GM18498 (cell line): Measurements from ENCODE around the gene TAF13.
A peak's percentile ranks its signal among the peaks of the same experiment; 100 is the strongest.
"Not testable (repeated sequence)": the region's sequence is repeated elsewhere in the genome, so short reads cannot be mapped to it uniquely, and the experiment has no call there.

ENCODE experiments used
- ATAC-seq: cut with Tn5 transposase; IDR thresholded peaks from one replicate; pipeline ENCODE4 v1.9.1; 2021; ENCODE audit warnings: mild to moderate bottlenecking, moderate library complexity; ENCODE audit not compliant: unreplicated experiment

TAF13 gene

DNA sequence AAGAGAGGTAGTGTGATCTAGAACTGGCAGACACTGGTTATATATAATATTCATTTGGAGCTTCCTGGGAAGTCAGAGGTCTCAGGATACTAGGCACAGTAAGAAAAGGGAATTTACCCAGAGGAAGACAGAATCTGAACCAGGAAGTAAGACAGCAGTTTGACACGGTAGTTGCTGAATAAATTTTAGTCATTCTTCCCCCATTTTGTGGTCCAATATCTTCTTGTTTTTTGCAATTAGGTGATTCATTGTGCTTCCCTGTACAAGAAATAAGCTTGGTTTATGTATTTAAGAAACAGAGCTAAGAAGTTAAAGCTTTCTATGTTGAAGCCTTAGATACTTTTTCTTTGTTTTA is 16.0 kb upstream of the TAF13 start:
- no peak for ATAC-seq

DNA sequence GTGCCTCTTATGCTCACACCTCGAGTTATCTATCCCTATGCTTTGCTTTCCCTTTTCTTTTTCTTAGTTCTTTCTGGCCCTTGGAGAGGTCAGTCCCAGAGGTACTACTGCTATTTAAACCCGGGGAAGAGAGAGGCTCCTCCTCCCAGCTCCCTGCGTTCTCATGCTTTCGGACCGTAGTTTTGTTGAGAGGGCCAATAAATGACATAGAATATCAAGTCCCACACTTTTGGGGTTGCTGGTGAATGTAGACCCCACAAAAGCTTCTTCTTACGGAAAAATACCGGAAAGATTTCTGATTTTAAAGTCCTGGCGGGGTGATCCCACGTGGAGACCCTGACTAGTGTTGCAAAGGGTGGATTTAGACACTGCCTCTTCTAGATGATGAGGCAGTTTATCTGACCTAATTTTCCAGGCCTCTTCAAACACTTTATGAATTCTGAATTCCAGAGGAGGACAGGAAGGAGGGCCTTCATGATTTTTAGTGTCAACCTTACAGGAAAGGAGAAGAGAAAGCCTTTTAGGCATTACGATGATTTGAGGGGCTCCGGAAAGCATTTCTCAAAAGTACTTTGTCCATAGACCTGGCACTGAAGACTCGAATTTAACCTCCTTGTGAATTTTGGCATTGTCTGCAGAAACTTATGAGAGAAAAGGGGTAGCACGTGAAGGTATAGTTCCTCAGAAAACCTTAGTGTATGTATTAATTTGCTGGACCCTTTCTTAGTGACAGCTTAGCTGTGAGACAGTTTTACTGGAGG is 15.5 kb upstream of the TAF13 start:
- ATAC-seq = peak; percentile 51

DNA sequence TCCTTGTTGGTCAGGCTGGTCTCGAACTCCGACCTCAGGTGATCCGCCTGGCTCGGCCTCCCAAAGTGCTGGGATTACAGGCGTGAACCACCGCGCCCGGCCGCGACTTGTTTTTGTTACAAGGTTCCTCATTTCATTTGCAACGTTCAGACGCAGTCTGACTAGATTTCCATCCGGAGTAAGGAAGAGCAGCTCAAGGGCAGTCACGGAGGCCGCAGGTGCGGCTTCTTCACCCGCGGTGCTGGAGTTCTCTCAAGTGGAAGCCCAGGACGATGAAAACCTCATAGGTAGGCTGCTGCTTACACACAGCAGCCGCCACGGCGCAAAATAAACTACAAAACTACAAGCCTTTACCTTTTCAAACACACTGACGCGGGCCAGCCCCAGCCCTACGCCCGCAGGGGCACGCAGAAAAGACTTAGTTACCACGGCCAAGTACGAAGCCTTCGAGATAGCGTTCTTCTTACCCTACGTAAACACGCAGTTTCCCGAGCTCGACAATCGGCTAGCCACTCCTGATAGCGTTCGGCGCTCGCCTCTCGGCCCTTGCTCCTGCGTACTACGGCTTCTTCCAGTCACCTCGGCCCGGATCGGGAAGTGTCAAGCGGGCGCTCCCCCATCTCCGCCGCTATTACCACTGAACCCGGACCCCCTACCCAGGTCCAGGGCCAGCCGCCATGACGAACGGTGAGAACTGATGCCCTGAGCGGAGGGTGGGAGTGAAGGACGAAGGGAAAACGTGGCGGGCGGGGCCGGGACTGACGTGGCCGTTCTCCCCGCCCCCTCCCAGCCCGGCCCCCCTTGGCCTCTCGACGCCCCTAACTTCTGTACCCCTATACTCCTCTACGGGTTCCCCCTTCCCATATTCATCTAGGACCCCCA is 14.6 kb upstream of the TAF13 start, which contains the start of gene TMEM167B:
Gene TMEM167B (plus strand): TSS at position 569 of the 882 bp plus-strand sequence. CDS start 109 bp downstream, at position 678.
- peak; percentile 93 for ATAC-seq

DNA sequence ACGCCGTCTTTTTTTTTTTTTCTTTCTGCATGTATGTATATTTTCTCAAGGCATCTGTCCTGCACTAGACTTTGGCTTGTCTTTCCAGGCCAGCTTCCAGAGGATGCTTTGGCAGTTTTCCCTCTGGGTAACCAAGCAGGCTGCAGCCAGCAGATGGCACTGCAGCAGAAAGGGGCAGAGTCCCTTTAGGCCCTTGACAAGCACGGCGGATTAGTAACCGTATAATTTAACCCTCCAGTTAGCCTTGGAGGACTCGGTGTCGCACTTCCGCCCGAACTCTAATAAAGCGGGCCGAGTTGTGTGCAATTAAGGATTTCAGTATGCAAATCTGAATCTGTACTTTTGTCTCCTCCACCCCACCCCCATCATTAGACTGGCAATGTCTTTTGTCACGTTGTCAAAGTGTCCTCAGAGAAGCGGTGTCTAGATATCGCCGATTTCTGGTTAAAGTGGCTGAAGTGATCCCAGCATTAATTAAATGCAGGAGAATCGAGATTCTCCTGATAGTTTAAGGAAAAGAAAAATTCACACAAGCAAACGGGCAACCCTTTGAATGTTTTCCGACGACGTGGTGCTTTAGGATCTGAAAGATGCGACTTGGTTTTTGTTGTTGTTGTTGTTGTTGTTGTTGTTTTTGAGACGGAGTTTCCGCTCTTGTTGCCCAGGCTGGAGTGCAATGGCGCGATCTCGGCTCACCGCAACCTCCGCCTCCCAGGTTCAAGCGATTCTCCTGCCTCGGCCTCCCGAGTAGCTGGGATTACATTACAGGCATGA is 13.6 kb upstream of the TAF13 start:
- ATAC-seq = no peak

DNA sequence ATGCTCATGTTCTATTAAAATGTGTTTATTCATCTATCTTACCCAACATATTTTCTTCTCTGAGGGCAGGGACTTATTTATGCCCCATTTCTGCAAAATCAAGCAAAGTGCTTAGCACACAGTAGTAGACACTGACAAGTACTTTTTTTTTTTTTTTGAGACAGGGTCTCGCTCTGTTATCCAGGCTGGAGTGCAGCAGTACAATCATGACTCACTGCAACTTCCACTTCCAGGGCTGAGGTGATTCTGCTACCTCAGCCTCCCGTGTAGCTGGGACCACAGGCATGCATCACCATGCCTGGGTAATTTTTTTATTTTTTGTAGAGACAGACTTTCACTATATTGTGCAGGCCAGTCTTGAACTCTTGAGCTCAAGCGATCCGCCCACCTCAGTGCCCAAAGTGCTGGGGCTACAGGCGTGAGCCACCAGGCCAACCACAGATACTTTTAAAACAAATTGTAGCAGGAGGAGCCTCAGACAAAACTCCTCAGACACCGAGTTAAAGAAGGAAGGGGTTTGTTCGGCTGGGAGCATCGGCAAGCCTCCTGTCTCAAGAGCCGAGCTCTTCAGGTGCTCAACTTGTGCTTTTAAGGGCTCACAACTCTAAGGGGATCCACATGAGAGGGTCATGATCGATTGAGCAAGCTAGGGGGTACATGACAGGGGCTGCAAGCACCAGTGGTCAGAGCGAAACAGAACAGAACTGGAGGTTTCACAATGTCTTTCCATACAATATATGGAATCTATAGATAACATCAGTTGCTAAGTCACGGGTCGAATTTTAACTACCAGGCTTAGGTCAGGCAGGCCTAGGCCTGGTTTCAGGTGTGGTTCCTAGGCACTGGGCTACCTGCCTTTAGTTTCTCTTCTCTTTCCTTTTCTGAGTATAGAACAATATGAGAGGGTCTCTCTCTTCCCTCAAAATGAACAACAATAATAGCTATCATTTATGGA is 9.0 kb upstream of the TAF13 start:
- no peak for ATAC-seq

DNA sequence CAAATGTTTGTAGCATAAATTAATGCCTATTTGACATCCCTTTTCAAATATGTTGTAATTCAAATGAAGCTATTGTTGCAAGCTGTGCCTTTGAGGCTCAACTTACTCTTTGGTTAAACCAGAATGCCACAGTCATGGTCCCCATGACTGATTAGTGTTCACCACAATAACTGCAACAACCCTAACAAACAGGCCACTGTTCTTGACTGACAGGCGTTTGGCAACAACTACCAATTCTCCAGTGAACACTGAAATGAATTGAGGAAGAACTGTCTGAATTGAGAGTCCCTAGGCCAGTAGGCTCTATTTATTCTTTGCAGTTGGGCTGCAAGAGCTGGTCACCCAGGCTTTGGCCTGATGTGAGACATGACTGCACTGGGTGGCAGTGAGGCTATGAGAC is 8.1 kb upstream of the TAF13 start:
- no peak for ATAC-seq

DNA sequence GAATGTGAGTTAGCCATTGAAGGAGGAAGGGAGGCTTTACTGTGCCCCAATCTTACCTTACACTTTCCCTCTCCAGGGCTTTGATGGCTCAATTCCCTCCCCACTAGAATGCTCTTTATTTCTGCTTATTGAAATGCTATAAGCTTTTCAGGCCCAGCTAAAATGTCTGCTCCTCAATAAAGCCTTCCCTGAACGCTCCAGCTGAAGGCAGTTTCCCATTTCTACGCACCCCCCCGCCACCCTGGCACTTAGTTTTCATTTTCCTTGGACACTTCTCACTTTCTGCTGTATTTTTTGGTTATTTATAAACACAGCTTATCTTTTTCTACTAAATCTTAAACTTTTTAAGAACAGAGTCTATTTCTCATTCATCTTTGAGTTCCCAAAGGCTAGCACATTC is 7.7 kb upstream of the TAF13 start:
- ATAC-seq = no peak

DNA sequence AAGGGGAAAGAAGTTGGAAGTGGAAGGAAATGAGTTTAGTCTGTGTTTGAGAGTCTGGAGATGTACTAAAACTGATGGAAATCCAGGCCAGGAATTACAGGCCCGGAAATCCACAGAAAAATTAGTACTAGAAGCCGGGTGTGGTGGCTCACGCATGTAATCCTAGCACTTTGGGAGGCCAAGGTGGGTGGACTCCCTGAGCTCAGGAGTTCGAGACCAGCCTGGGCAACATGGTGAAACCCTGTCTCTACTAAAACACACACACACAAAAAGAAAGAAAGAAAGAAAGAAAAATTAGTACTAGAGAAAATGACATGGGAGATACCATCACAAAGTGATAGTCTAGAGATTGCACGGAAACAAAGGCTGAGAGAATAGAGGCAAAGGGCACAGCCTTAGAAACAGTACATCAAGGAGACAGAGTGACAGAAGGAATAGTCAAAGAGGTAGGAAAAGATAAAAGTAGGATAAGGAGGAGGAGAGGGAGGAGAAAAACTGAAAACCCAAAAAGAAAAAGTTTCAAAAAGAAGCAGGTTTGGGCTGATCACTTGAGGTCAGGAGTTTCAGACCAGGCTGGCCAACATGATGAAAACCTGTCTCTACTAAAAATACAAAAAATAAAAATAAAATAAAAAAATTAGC is 4.8 kb upstream of the TAF13 start:
- no peak for ATAC-seq

DNA sequence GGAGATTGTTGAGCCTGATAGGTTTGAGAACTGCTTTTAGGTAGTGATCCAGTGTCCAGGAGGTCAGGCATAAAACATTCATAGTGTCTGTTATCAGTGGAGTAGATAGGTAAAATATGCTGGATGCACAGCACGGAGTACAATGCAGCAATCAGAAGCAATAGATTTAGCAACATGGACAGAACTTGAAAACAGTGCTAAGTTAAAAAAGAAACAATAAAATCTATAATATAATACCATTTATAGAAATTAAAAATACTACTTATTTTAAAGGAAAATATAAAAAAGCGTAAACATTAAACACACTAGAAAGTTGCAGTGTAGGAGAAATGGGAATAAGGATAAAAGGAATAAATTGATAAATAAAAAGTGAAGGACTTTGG is 3.4 kb upstream of the TAF13 start:
- ATAC-seq = no peak

DNA sequence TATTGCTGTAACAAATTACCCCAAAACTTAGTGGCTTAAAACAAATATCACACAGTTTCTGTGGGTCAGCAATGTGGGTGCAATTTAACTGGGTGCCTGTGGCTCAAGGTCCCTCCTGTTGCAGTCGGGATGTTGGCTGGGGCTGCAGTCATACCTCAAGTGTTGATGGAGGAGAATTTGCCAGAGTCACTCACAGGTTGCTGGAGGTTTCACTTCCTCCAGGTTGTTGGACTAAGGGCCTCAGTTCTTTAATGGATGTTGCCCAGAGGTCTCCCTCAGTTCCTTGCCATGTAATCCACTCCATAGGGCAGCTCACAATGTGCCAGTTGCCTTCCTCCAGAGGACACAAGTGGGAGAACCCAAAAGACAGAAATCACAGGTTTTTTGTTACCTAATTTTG is 2.5 kb upstream of the TAF13 start:
- no peak for ATAC-seq

DNA sequence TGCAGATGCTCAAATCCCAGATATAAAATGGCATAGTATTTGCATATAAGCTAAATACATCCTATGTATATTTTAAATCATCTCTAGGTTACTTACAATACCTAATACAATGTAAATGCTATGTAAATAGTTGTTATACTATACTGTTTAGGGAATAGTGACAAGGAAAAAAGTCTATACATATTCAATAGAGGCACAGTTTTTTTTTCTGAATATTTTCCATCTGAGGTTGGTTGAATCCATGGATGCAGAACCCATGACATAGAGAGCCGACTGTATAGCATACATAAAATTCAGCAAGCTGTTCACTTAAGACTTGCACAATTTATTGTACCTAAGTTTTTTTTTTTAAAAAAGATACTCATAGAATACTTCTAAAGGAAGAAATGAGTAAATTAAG is 6.5 kb downstream of the TAF13 start:
- no peak for ATAC-seq

DNA sequence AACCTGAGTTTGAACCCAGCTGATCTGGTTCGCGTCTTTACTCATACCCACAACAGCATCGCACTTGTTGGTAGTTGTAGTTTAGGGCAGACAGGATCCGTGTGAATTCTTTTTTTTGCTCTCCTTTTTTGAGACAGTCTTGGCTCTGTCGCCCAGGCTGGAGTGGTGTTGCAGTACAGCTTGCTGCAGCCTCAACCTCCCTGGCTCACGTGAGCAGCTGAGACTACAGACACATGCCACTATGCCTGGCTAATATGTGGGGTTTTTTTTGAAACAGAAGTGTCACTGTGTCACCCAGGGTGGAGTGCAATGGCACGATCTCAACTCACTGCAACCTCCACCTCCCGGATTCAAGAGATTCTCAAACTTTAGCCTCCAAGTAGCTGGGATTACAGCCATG is 7.9 kb downstream of the TAF13 start:
- no peak for ATAC-seq

DNA sequence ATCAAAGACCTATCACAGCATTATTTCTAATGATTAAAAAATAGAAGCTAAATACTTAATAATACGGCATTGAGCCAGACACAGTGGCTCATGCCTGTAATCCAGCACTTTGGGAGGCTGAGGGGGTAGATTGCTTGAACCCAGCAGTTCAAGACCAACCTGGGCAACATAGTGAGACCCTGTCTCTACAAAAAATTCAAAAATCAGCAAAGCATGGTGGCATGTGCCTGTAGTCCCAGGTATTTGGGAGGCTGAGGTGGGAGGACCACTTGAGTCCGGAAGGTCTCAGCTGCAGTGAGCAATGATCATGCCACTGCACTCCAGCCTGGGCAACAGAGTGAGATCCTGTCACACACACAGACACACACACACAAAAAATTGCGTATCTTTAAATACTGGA is 10.7 kb downstream of the TAF13 start:
- ATAC-seq = no peak

DNA sequence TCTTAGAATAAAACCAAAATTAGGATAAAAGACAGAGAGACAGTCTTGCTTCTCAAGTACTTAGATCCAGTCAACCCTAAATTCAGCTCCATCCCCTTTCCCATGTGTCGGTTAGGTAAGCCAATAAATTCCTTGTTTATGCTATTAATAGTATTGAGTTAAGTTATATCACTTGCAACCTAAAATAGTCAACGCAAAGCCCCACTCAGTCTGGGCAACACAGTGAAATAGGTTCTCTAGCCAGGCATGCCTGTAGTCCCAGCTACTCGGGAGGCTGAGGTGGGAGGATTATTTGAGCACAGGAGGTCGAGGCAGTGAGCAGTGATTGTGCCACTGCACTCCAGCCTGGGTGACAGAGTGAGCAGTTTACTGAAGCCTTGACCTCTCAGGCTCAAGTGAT is 14.6 kb downstream of the TAF13 start:
- no peak for ATAC-seq

DNA sequence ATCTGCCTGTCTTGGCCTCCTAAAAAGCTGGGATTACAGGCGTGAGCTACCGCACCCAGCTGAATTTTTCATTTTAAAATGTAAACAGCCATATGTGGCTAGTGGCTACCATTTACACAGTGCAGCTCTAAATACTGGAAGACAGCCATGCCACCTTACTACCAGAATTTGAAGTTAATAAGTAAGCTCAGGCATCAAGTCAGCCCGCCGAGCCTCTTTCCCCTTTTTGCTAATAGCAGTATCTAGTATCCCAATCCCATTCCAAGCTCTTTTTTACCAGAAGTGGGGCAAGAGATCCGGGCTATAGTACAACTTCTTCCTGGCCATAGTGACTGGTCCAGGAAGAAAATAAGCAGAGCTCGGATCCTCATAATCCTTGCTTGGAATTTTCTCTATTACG is 15.1 kb downstream of the TAF13 start:
- no peak for ATAC-seq

DNA sequence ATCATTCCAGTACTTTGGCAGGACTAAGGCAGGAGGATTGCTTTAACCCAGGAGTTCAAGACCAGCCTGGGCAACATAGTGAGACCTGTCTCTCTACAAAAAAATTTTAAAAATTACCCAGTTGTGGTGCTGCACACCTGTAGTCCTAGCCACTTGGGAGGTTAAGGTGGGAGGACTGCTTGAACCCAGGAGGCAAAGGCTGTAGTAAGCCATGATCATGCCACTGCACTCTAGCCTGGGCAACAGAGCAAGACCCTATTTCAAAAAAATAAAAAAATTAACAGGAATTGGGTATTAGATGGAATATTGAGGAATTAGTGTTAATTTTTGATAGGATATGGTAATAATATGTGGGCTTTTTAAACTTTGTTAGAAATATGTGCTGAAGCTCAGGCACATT is 16.8 kb downstream of the TAF13 start:
- ATAC-seq = no peak

DNA sequence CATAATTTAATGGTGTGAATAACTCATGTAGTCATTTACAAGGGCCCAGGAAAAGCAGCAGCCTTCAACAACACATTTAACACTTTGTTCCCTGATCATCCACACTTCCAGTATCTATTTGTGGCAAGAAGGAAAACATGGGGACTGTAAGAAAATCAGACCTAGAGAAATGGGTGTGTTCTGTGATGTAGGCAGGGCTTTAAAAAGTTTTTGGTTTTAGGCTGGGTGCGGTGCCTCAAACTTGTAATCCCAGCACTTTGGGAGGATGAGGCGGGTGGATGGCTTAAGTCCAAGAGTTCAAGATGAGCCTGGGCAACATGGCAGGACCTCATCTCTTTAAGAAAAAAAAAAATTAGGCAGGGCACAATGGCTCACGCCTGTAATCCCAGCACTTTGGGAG is 19.7 kb downstream of the TAF13 start:
- ATAC-seq = no peak

DNA sequence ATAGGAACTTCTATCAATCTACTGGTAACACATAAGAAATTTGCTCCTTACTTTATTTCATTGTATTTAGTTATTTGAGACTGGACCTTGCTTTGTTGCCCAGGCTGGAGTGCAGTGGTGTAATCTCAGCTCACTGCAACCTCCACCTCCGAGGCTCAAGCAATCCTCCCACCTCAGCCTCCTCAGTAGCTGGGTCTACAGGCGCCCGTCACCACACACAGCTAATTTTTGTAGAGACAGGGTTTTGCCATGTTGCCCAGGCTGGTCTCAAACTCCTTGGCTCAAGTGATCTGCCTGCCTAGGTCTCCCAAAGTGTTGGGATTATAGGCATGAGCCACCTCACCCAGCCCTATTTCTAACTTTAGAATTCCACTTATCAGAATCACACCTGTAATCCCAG is 23.7 kb downstream of the TAF13 start:
- not testable (repeated sequence) for ATAC-seq

DNA sequence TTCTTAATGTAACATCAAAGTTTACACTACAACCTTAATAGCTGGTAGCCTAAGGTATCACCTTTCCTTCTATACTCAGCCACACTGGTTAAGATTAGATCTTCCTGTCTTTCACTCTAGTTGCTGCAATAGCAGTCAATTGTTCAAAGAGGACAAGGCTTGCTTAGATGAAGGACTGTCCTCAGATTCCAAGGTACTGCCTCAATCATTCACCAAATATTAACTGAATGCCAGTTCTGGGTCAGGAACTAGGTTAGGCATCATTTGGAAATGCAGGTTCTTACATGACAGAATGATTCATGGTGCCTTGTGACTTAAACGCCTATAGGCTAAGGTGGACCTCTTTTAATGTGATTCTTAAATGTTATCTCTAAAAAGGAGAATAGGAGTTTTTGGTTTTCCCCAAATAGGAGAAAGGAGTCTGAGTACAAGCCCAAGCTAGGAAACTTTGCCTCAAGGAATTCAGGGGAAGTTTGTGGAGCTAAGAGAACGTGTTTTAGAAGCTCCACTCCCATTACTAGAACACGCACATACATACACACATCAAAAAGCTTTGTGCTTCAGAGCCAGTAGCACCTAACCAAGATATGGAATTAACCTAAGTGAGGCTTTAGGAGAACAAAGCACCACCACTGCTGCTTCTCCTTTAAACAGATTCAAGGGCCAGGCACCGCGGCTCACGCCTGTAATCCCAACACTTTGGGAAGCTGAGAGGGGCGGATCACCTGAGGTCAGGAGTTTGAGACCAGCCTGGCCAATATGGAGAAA is 25.4 kb downstream of the TAF13 start:
- no peak for ATAC-seq
